GM12872 (cell line): ENCODE results near the gene RANBP9.

Experiments used
- CTCF ChIP-seq: IDR thresholded peaks from 3 replicates; pipeline ENCODE4 v1.5.1; 2011; ENCODE audit warnings: low read depth, mild to moderate bottlenecking, low read length, moderate library complexity; ENCODE audit not compliant: insufficient read depth

RANBP9 gene

GRCh38 chr6:13711733-13712598 lies at the start of gene RANBP9:
Gene RANBP9, minus strand, starts transcription at chr6:13711835. Its CDS starts 330 bp downstream, at chr6:13711505.
- TF ChIP-seq CTCF = no peak

GRCh38 chr6:13760307-13761304 lies 49.0 kb upstream of the RANBP9 start:
- TF ChIP-seq CTCF = no peak

- no peak for TF ChIP-seq CTCF
These were observed 47.4 kb upstream of the RANBP9 start for GRCh38 chr6:13759025-13759424.

GRCh38 chr6:13754644-13755043 lies 43.0 kb upstream of the RANBP9 start:
- TF ChIP-seq CTCF = no peak

- TF ChIP-seq CTCF = no peak
These were observed 32.1 kb upstream of the RANBP9 start for GRCh38 chr6:13743736-13744127.

GRCh38 chr6:13742961-13743735 lies 31.5 kb upstream of the RANBP9 start:
- no peak for TF ChIP-seq CTCF
